Stomach (tissue), 4 donors: ENCODE results near the gene SLC25A13.

Experiments used
- EP300 ChIP-seq: sonication (generic); formaldehyde crosslinking; IDR thresholded peaks from one replicate; pipeline ENCODE4 v1.6.1; 2017; ENCODE audit warnings: antibody characterized with exemption
- POLR2AphosphoS5 ChIP-seq, 3 donors: sonication (generic); formaldehyde crosslinking; IDR thresholded peaks; one replicate each; pipeline ENCODE4 v1.6.1; 2016; ENCODE audit warnings: antibody characterized with exemption in 3 of 3
- TF ChIP-seq, protein P1 (sequence below), 7 experiments: fragments of 450-650 bp in 4 of 7; fragments of 200-600 bp in 3 of 7; sonication (generic) in 3 of 7; IDR thresholded peaks; one replicate each; pipeline ENCODE4 v1.5.1; 2016 to 2019; ENCODE audit warnings: antibody characterized with exemption in 7 of 7, control low read depth in 2 of 7, mild to moderate bottlenecking in 1 of 7

DNA sequence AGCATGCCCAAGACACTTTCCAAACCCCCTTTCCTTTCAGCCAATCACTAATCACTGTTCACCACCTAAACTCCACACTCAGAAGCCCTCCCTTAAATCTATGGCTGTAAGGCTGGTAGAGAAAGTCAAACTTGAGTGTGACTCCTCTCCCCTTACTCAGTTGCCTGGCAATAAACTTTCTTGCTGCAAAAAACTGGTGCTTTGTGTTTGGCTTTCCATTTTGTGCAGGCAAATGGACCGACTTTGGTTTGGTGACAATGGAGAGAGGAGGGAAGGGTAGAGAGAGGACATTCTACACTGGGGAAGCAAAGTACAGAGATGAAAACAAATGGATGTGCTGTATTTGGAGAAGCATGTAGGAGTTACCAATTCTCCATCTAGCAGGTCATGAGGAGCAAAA, 84.9 kb downstream of the SLC25A13 start:
- TF ChIP-seq, protein P1, sequence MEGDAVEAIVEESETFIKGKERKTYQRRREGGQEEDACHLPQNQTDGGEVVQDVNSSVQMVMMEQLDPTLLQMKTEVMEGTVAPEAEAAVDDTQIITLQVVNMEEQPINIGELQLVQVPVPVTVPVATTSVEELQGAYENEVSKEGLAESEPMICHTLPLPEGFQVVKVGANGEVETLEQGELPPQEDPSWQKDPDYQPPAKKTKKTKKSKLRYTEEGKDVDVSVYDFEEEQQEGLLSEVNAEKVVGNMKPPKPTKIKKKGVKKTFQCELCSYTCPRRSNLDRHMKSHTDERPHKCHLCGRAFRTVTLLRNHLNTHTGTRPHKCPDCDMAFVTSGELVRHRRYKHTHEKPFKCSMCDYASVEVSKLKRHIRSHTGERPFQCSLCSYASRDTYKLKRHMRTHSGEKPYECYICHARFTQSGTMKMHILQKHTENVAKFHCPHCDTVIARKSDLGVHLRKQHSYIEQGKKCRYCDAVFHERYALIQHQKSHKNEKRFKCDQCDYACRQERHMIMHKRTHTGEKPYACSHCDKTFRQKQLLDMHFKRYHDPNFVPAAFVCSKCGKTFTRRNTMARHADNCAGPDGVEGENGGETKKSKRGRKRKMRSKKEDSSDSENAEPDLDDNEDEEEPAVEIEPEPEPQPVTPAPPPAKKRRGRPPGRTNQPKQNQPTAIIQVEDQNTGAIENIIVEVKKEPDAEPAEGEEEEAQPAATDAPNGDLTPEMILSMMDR (IDR thresholded peaks at IDR 0.05) = no peak
- no peak for TF ChIP-seq EP300
- no peak for TF ChIP-seq POLR2AphosphoS5 (IDR thresholded peaks at IDR 0.05)
